ENCODE measurements around the gene OSBP2. TPM values are rescaled to one million over a fixed set of nuclear protein-coding genes. Genes with fewer than 3 reads are reported as not detected.

The OSBP2 gene
- total and polyA plus RNA-seq, 2 of the 13 experiments (the other 11 are each of a cell fraction or from before 2014, with no cell fraction given): 5.0 to 7.7 TPM

GRCh38 chr22:30667494-30668385, 26.9 kb upstream of the OSBP2 start, which contains the start of gene DUSP18 (continued):
- TF ChIP-seq ARID4A (CRISPR knock-in tag; IDR thresholded peaks at IDR 0.05; ENCODE audit: borderline replicate concordance) (peak; percentile 91), ZNF235 (CRISPR knock-in tag; IDR thresholded peaks at IDR 0.05; ENCODE audit: borderline replicate concordance) (0 out of 2 replicates have a peak, but pooled peaks have one; percentile 38), ZNF724P (CRISPR knock-in tag; IDR thresholded peaks at IDR 0.05; ENCODE audit: borderline replicate concordance) (peak; percentile 47; the same call in 1 of the 2 replicates), ZNF768 (CRISPR knock-in tag; IDR thresholded peaks at IDR 0.05) (peak; percentile 14; the same call in 1 of the 2 replicates), ZFP90 (CRISPR knock-in tag; IDR thresholded peaks at IDR 0.05; ENCODE audit: borderline replicate concordance) (peak; percentile 17; the same call in 1 of the 2 replicates), FUBP1 (CRISPR knock-in tag; IDR thresholded peaks at IDR 0.05; ENCODE audit: borderline replicate concordance) (0 out of 2 replicates have a peak, but pooled peaks have one; percentile 29), AKAP8 (CRISPR knock-in tag; IDR thresholded peaks at IDR 0.05) (0 out of 2 replicates have a peak, but pooled peaks have one; percentile 30), ATF4 (CRISPR knock-in tag; IDR thresholded peaks at IDR 0.05) (no peak), THRA (CRISPR knock-in tag; IDR thresholded peaks at IDR 0.05; ENCODE audit: borderline replicate concordance) (peak; percentile 48; the same call in 1 of the 2 replicates), POLR2AphosphoS2 (IDR thresholded peaks at IDR 0.05; ENCODE audit: low read depth, low read length) (no peak), ZBTB21 (CRISPR knock-in tag; IDR thresholded peaks at IDR 0.05) (no peak), ZNF275 (CRISPR knock-in tag; IDR thresholded peaks at IDR 0.05; ENCODE audit: borderline replicate concordance) (0 out of 2 replicates have a peak, but pooled peaks have one; percentile 47), ZNF792 (CRISPR knock-in tag; IDR thresholded peaks at IDR 0.05) (peak; percentile 38; the same call in 1 of the 2 replicates), ADNP (CRISPR knock-in tag; IDR thresholded peaks at IDR 0.05) (no peak)
